ENCODE results near the gene NFIB. TPM values are rescaled to one million over a fixed set of nuclear protein-coding genes. Genes with fewer than 3 reads are reported as not detected.

Gene NFIB
- total RNA-seq, 4 donors from 2014 or later = 24.0 to 40.9 (median 30.6) TPM

- Histone ChIP-seq H3K9me3 (no peaks in the 10 kb centered on the region), H3K27me3 (no peaks in the 10 kb centered on the region), H3K36me3 (no peaks in the 10 kb centered on the region), H3K4me3 (peak overlapping the region; percentile 81 to 91 (median 86)), H3K27ac (peak overlapping the region; percentile 92 to 99 (median 98)), H3K4me1 (peaks cover 51 to 61% of the 10 kb centered on the region in 2 donors)
- no peak for ATAC-seq
- TF ChIP-seq, protein P1, sequence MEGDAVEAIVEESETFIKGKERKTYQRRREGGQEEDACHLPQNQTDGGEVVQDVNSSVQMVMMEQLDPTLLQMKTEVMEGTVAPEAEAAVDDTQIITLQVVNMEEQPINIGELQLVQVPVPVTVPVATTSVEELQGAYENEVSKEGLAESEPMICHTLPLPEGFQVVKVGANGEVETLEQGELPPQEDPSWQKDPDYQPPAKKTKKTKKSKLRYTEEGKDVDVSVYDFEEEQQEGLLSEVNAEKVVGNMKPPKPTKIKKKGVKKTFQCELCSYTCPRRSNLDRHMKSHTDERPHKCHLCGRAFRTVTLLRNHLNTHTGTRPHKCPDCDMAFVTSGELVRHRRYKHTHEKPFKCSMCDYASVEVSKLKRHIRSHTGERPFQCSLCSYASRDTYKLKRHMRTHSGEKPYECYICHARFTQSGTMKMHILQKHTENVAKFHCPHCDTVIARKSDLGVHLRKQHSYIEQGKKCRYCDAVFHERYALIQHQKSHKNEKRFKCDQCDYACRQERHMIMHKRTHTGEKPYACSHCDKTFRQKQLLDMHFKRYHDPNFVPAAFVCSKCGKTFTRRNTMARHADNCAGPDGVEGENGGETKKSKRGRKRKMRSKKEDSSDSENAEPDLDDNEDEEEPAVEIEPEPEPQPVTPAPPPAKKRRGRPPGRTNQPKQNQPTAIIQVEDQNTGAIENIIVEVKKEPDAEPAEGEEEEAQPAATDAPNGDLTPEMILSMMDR (IDR thresholded peaks at IDR 0.05 in 4 of 5, conservative IDR thresholded peaks at IDR 0.05 in 1 of 5) = no peak
- no peak for TF ChIP-seq POLR2A (IDR thresholded peaks at IDR 0.05)
- in situ Hi-C loops (cut with MboI; ENCODE audit: low sequenced_read_pairs in 4 of 4) = loop anchor here in 2 of 4 donors (10.0 to 25.0 kb wide), 2 partner anchors 54 to 296 kb away; no protein-coding TSS in a partner anchor
- no peak for DNase-seq
- intact Hi-C loops (cut with DNase I; ENCODE audit: low total_unique reads) = loop anchor here (5.0 kb wide), 1 partner anchor 111 kb away; no protein-coding TSS in a partner anchor
Measured at GRCh38 chr9:14308853-14309145, 5.1 kb downstream of the NFIB start.

- Histone ChIP-seq H3K9me3 (no peaks in the 10 kb centered on the region), H3K4me1 (peaks cover 57 to 66% of the 10 kb centered on the region in 2 donors)
- intact Hi-C loops (cut with DNase I; ENCODE audit: low total_unique reads) = loop anchor here (5.0 kb wide), 1 partner anchor 111 kb away; no protein-coding TSS in a partner anchor
Measured at GRCh38 chr9:14307989-14308852, 5.7 kb downstream of the NFIB start.

DNA sequence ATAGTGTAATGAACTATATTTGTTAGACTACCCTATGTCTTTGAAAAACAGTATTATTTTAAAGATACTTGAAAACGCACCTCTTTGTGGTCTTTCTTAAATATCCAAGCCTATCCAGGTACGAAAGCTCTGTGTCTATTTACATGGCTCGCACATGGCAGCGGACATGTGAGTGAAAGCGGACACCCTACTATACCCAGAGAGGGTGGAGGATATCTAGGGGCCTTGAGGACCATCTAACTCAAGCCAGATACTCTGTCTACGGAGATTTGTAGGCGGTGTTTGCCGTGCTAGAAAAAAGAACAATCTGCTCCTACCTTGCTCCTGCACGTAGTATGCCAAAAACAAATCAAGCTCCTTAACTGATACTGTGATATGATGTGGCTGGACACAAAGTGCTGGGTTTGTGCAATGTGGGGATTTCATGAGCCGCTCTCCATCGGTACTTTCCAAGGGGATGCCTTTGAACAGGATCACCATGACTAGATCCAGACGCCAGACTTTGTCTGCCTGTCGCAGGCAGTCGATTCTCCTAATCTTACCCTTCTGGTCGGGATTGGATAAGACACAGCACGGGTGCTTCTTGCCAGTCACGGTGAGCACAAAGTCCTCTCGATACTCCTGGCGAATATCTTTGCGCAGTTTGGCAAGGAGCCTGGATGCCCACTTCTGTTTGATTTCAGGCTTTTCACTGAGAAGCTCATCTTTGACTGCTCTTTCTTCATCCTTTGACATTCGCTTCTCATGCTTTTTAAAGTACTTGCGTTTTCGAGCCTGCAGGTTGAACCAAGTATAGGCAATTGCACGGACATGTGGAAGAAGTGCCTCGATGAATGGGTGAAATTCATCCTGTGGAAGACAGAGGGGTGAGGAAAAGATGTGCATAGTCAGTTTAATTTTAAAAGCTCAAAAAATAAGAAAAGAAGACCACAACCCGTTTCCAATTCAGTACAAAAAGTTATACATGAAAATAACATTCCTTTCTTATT, 7.0 kb downstream of the NFIB start:
- no peaks in the 10 kb centered on the region for H3K36me3 ChIP-seq
- no peaks in the 10 kb centered on the region for H3K27me3 ChIP-seq
- intact Hi-C loops (cut with DNase I; ENCODE audit: low total_unique reads) = loop anchor here (5.0 kb wide), 1 partner anchor 110 kb away; no protein-coding TSS in a partner anchor
- peak overlapping the region; percentile 81 to 91 (median 86) for H3K4me3 ChIP-seq
- DNase-seq (peak; percentile 69 to 76), ATAC-seq (peak; percentile 88 to 90)
- TF ChIP-seq, protein P1 (IDR thresholded peaks at IDR 0.05 in 4 of 5, conservative IDR thresholded peaks at IDR 0.05 in 1 of 5) = peak in 2 of 5 experiments; percentile 15 to 27
- TF ChIP-seq POLR2A (IDR thresholded peaks at IDR 0.05) = no peak
- in situ Hi-C loops (cut with MboI; ENCODE audit: low sequenced_read_pairs in 4 of 4) = loop anchor here in 2 of 4 donors (10.0 to 25.0 kb wide), 2 partner anchors 52 to 295 kb away; no protein-coding TSS in a partner anchor
- peaks cover 70 to 79% of the 10 kb centered on the region in 2 donors for H3K4me1 ChIP-seq
- no peaks in the 10 kb centered on the region for H3K9me3 ChIP-seq
- peak overlapping the region; percentile 92 to 99 (median 98) for H3K27ac ChIP-seq

More at GRCh38 chr9:14307989-14308852, 5.7 kb downstream of the NFIB start:
- no peak for TF ChIP-seq POLR2A (IDR thresholded peaks at IDR 0.05)
- TF ChIP-seq, protein P1 (IDR thresholded peaks at IDR 0.05 in 4 of 5, conservative IDR thresholded peaks at IDR 0.05 in 1 of 5) = no peak
- in situ Hi-C loops (cut with MboI; ENCODE audit: low sequenced_read_pairs in 4 of 4) = loop anchor here in 2 of 4 donors (10.0 to 25.0 kb wide), 2 partner anchors 53 to 296 kb away; no protein-coding TSS in a partner anchor
- Histone ChIP-seq H3K4me3 (peak overlapping the region; percentile 81 to 91 (median 86)), H3K36me3 (no peaks in the 10 kb centered on the region), H3K27ac (peak overlapping the region; percentile 92 to 99 (median 98)), H3K27me3 (no peaks in the 10 kb centered on the region)
- DNase-seq (no peak), ATAC-seq (peak; percentile 6 to 26)

DNA sequence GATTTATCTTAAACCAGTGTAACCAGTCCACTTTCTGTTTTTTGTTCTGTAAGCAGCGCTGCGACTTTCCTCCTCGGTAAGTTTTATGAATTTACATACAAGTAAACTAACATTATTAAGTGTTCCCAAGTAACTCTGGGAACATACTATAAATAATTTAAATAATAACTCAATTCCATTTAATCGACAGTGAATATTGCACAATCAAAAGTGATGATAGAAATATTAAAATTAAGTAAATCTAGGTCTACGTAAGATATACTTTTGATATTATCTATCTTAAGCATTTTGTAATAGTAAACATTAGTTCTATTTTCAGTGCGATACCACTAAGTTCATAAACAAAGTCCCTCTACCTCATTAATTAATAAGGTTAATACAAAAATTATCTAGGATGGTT, 7.8 kb downstream of the NFIB start:
- no peak for TF ChIP-seq POLR2A (IDR thresholded peaks at IDR 0.05)
- TF ChIP-seq, protein P1 (IDR thresholded peaks at IDR 0.05 in 4 of 5, conservative IDR thresholded peaks at IDR 0.05 in 1 of 5) = no peak
- DNase-seq = no peak
- H3K4me3 ChIP-seq = peak overlapping the region in 3 of 4 donors; percentile 85 to 91 (median 87)
- ATAC-seq = no peak
- H3K36me3 ChIP-seq = no peaks in the 10 kb centered on the region
- intact Hi-C loops (cut with DNase I; ENCODE audit: low total_unique reads) = loop anchor here (5.0 kb wide), 1 partner anchor 109 kb away; no protein-coding TSS in a partner anchor
- no peaks in the 10 kb centered on the region for H3K27me3 ChIP-seq
- H3K9me3 ChIP-seq = no peaks in the 10 kb centered on the region
- H3K4me1 ChIP-seq = peaks cover 77 to 87% of the 10 kb centered on the region in 2 donors
- peak overlapping the region; percentile 92 to 99 (median 98) for H3K27ac ChIP-seq
- in situ Hi-C loops (cut with MboI; ENCODE audit: low sequenced_read_pairs in 4 of 4) = loop anchor here in 2 of 4 donors (10.0 to 25.0 kb wide), 2 partner anchors 51 to 294 kb away; no protein-coding TSS in a partner anchor
